OCI-LY7 (cell line): ENCODE results near the gene TBC1D7. TPM values are rescaled to one million over a fixed set of nuclear protein-coding genes. Genes with fewer than 3 reads are reported as not detected.

Experiments
- BruUV-seq: library from RNA; stranded (reverse); fragments of 400-500 nt; replicated peaks from 2 replicates; lab custom pipeline; 2021; lab: Mats Ljungman, UMichigan
- CTCF ChIA-PET: fragments of 300-600 bp; sonication (Branson Sonifier 250); formaldehyde crosslinking; loops from one replicate; lab custom pipeline; 2022; ENCODE audit warnings: antibody characterized with exemption; ENCODE audit not compliant: unreplicated experiment; lab: Charles Lee
- POLR2A ChIA-PET: fragments of 300-600 bp; sonication (Branson Sonifier 250); formaldehyde crosslinking; loops from one replicate; lab custom pipeline; 2022; ENCODE audit warnings: antibody characterized with exemption; lab: Charles Lee
- DNase-seq: peaks from one replicate; pipeline ENCODE4 v3.0.0-alpha.2; 2015; ENCODE audit warnings: low spot score
- H2AFZ ChIP-seq: fragments of 200-600 bp; sonication (generic), shearing (Covaris generic); 2 replicates; pipeline ENCODE4 v1.6.1; 2014; ENCODE audit warnings: mild to moderate bottlenecking, antibody characterized with exemption, low read length, moderate library complexity
- H3K27ac ChIP-seq: fragments of 200-600 bp; sonication (generic); 2 replicates; pipeline ENCODE4 v1.5.1; 2014; ENCODE audit warnings: mixed run types, low read depth, mild to moderate bottlenecking, moderate library complexity, low read length, inconsistent platforms; ENCODE audit not compliant: poor library complexity, severe bottlenecking
- H3K36me3 ChIP-seq: fragments of 200-600 bp; sonication (generic); 2 replicates; pipeline ENCODE4 v1.6.1; 2014; ENCODE audit warnings: mild to moderate bottlenecking, antibody characterized with exemption, low read length, moderate library complexity, mixed read lengths; ENCODE audit not compliant: insufficient read depth
- H3K4me1 ChIP-seq: fragments of 200-600 bp; sonication (generic); 2 replicates; pipeline ENCODE4 v1.5.1; 2014; ENCODE audit warnings: mild to moderate bottlenecking, low read length; ENCODE audit not compliant: insufficient read depth, poor library complexity, severe bottlenecking
- H3K4me2 ChIP-seq: fragments of 200-600 bp; sonication (generic); 2 replicates; pipeline ENCODE4 v1.6.1; 2014; ENCODE audit warnings: mild to moderate bottlenecking, low read length
- H3K4me3 ChIP-seq: fragments of 200-600 bp; sonication (generic); 2 replicates; pipeline ENCODE4 v1.5.1; 2014; ENCODE audit warnings: mild to moderate bottlenecking, low read depth, low read length; ENCODE audit not compliant: poor library complexity, severe bottlenecking
- H3K79me2 ChIP-seq: fragments of 200-600 bp; sonication (generic); 2 replicates; pipeline ENCODE4 v1.6.1; 2016; ENCODE audit warnings: low read depth, mild to moderate bottlenecking, low read length, moderate library complexity, mixed read lengths; ENCODE audit not compliant: insufficient read depth
- H3K9me2 ChIP-seq: fragments of 200-600 bp; sonication (generic); 2 replicates; pipeline ENCODE4 v1.6.1; 2016; ENCODE audit warnings: mild to moderate bottlenecking, low read length, mixed read lengths; ENCODE audit not compliant: insufficient read depth
- H3K9me3 ChIP-seq: fragments of 200-600 bp; sonication (generic); 2 replicates; pipeline ENCODE4 v1.6.1; 2014; ENCODE audit warnings: mild to moderate bottlenecking, mixed run types, low read length, mixed read lengths
- H4K20me1 ChIP-seq: fragments of 200-600 bp; sonication (generic); 2 replicates; pipeline ENCODE4 v1.6.1; 2014; ENCODE audit warnings: mild to moderate bottlenecking, antibody characterized with exemption, low read length, moderate library complexity, mixed read lengths; ENCODE audit not compliant: insufficient read depth
- CTCF ChIP-seq: fragments of 200-600 bp; sonication (generic); conservative IDR thresholded peaks from 2 replicates; pipeline ENCODE4 v1.5.1; 2014; ENCODE audit warnings: mild to moderate bottlenecking, antibody characterized with exemption, low read length, moderate library complexity, mixed read lengths
- EZH2phosphoT487 ChIP-seq: fragments of 200-600 bp; sonication (generic); IDR thresholded peaks from 2 replicates; pipeline ENCODE4 v1.6.1; 2018; ENCODE audit warnings: low read depth, borderline replicate concordance, mild to moderate bottlenecking, mixed run types, antibody characterized with exemption, low read length, moderate library complexity, mixed read lengths
- intact Hi-C: fragments of 100-400 bp; cut with micrococcal nuclease; formaldehyde crosslinking; loops from one replicate; pipeline ENCODE4 v1.10.0; 2022; ENCODE audit not compliant: unreplicated experiment
- total RNA-seq, 2 experiments: library from RNA; depleted of rRNA in 1 of 2; stranded (reverse); fragments of >200 nt in 1 of 2; shearing (Covaris generic) in 1 of 2; gene quantifications; 2 replicates each; pipeline ENCODE4 v1.2.3, GENCODE V29; 2014 to 2022

The TBC1D7 gene
- total RNA-seq, 2 experiments from 2014 or later = 46.2 to 69.2 TPM

DNA sequence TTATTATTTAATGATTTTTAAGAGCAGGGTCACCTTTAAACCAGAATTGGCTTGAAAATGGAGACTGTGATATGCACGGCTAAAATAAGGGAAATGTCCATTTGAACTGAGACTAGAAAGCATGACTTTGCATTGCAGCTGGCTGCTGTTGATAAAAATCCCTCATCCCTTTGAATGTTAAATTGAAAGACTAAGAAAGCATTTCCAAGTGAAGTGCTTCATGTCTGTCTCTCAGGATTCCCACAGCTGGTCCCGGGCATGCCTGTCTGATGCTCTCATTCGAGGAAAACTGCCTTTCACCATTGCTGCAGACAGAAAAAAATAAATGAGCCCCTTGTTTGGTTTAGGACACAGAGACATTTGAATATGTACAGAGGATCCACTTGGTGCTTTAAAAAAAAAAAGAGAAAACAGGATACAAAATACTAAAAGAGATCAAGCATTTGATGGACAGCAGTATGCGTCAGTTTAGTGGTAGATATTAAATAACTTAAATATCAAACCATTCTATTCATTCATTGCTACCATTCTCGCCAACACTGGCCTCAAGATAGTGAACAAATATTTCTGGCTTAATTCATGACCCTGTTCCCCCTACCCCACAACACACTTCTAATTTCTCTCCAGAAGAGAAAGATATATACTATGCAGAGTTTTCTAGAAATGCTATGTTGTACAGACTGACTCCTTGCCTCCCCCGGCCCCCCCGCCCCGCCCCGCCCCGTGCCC, 55.0 kb downstream of the TBC1D7 start:
- ChIA-PET POLR2A (interaction anchor here (0.6 to 2.0 kb wide), 14 partner anchors 9 to 793 kb away, joined by 3 to 9 read pairs (median 5); partner anchors contain the start of gene TBC1D7), CTCF (interaction anchor here (1.1 kb wide), 1 partner anchor 78 kb away, joined by 3 read pairs; no protein-coding TSS in a partner anchor)
- DNase-seq = no peak
- Histone ChIP-seq H3K4me1 (peaks cover 68% of the 10 kb centered on the region), H3K4me2 (peak overlapping the region; percentile 85), H3K4me3 (peak overlapping the region; percentile 71), H3K36me3 (peaks cover 3% of the 10 kb centered on the region; the same call in 1 of the 2 replicates), H3K9me2 (no peaks in the 10 kb centered on the region), H3K79me2 (peaks cover 36% of the 10 kb centered on the region; the same call in 1 of the 2 replicates), H4K20me1 (no peaks in the 10 kb centered on the region), H3K27ac (peak overlapping the region; percentile 65), H3K9me3 (no peaks in the 10 kb centered on the region), H2AFZ (peak overlapping the region; percentile 78; the same call in 1 of the 2 replicates)
- TF ChIP-seq CTCF (no peak), EZH2phosphoT487 (no peak)
- intact Hi-C loops = loop anchor here (1.0 to 5.0 kb wide), 3 partner anchors 23 to 184 kb away; partner anchors contain the start of gene TBC1D7
- no TSS peak for BruUV-seq

GRCh38 chr6:13272131-13273046, 55.9 kb downstream of the TBC1D7 start:
- H3K79me2 ChIP-seq = peaks cover 36% of the 10 kb centered on the region; the same call in 1 of the 2 replicates
- intact Hi-C loops = loop anchor here (1.0 to 5.0 kb wide), 3 partner anchors 24 to 185 kb away; partner anchors contain the start of gene TBC1D7
- no peaks in the 10 kb centered on the region for H3K9me2 ChIP-seq
- H2AFZ ChIP-seq = peak overlapping the region; percentile 78
- POLR2A ChIA-PET = interaction anchor here (0.9 to 1.2 kb wide), 7 partner anchors 9 to 55 kb away, joined by 3 to 8 read pairs (median 5); no protein-coding TSS in a partner anchor
- TF ChIP-seq CTCF (peak; percentile 52; the same call in 1 of the 2 replicates), EZH2phosphoT487 (no peak)
- H3K4me1 ChIP-seq = peaks cover 68% of the 10 kb centered on the region
- CTCF ChIA-PET = interaction anchor here (1.1 kb wide), 1 partner anchor 77 kb away, joined by 3 read pairs; no protein-coding TSS in a partner anchor
- peak overlapping the region; percentile 85 for H3K4me2 ChIP-seq
- peak; percentile 84 for DNase-seq
- H3K9me3 ChIP-seq = no peaks in the 10 kb centered on the region
- BruUV-seq = no TSS peak
- peak overlapping the region; percentile 65 for H3K27ac ChIP-seq
- peak overlapping the region; percentile 71 for H3K4me3 ChIP-seq
- H3K36me3 ChIP-seq = peaks cover 3% of the 10 kb centered on the region; the same call in 1 of the 2 replicates
- no peaks in the 10 kb centered on the region for H4K20me1 ChIP-seq
